Heart left ventricle (tissue), 16 donors: ENCODE measurements around the gene CCDC34. TPM values are rescaled to one million over a fixed set of nuclear protein-coding genes. Genes with fewer than 3 reads are reported as not detected.
"Not testable (repeated sequence)": the region's sequence is repeated elsewhere in the genome, so short reads cannot be mapped to it uniquely, and the experiment has no call there.

ENCODE experiments used
- ATAC-seq, 4 donors: fragments of 200-7000 bp; cut with Tn5 transposase; one replicate each; pipeline ENCODE4 v1.9.1; 2020 to 2022; ENCODE audit warnings: moderate library complexity in 4 of 4, mild to moderate bottlenecking in 3 of 4, moderate number of reproducible peaks in 1 of 4
- DNase-seq, 5 donors: peaks; one replicate each; pipeline ENCODE4 v3.0.0-alpha.2; 2020
- H3K27ac ChIP-seq, 12 donors: fragments of 200-600 bp; sonication (generic) in 4 of 12; one replicate each; pipeline versions ENCODE4 v1.5.0 to v1.8.0; 2016 to 2022; ENCODE audit warnings: mild to moderate bottlenecking in 2 of 12
- H3K27me3 ChIP-seq, 9 donors: fragments of 200-600 bp; sonication (generic) in 2 of 9; one replicate each; pipeline versions ENCODE4 v1.5.1 to v1.8.0; 2016 to 2022; ENCODE audit warnings: mild to moderate bottlenecking in 3 of 9
- H3K36me3 ChIP-seq, 9 donors: fragments of 200-600 bp; sonication (generic) in 2 of 9; one replicate each; pipeline versions ENCODE4 v1.5.0 to v1.8.0; 2018 to 2022; ENCODE audit warnings: mild to moderate bottlenecking in 2 of 9
- H3K4me1 ChIP-seq, 12 donors: fragments of 200-600 bp; sonication (generic) in 4 of 12; one replicate each; pipeline versions ENCODE4 v1.5.0 to v1.8.0; 2016 to 2022; ENCODE audit warnings: mild to moderate bottlenecking in 3 of 12
- H3K4me3 ChIP-seq, 12 donors: fragments of 200-600 bp; sonication (generic) in 4 of 12; one replicate each; pipeline versions ENCODE4 v1.5.0 to v1.8.0; 2017 to 2022; ENCODE audit warnings: mild to moderate bottlenecking in 9 of 12, moderate library complexity in 4 of 12
- H3K9me3 ChIP-seq, 12 donors: fragments of 200-600 bp; sonication (generic) in 4 of 12; one replicate each; pipeline versions ENCODE4 v1.5.0 to v1.8.0; 2016 to 2022; ENCODE audit warnings: mild to moderate bottlenecking in 1 of 12
- POLR2A ChIP-seq, 2 donors: fragments of 450-650 bp; IDR thresholded peaks; one replicate each; pipeline ENCODE4 v1.6.1; 2017; ENCODE audit warnings: antibody characterized with exemption in 2 of 2, mild to moderate bottlenecking in 2 of 2, moderate library complexity in 2 of 2
- WGBS, 4 donors: extraction: QIAGEN DNeasy Blood & Tissue Kit in 2 of 4; methylation state at CpG; one replicate each; pipeline versions ENCODE4 v1.1.5 to v1.1.7; 2013 to 2018; 5-methylcytosine and 5-hydroxymethylcytosine counted together
- intact Hi-C, 10 donors: fragments of 100-400 bp; cut with DNase I; formaldehyde crosslinking; loops; one replicate each; pipeline versions ENCODE4 v1.11.1 to v1.14.2; 2022
- polyA plus RNA-seq, 2 donors: library from polyadenylated mRNA; stranded (reverse); fragments of 200-250 nt; gene quantifications; one replicate each; pipeline ENCODE4 v1.2.3, GENCODE V29; 2013
- total RNA-seq, 9 donors: library from RNA; depleted of rRNA in 2 of 9; stranded (reverse); fragments of >200 nt in 2 of 9; fragmentation: NEBNext Ultra II Directional in 3 of 9; extraction: Animal tissue kit (Norgen Biotek cat#: 25700) in 3 of 9; gene quantifications; one replicate each; pipeline versions ENCODE4 v1.1.0 to v1.2.4, GENCODE V29; 2016 to 2023
- TF ChIP-seq, protein P1 (sequence below), 12 donors: fragments of 200-600 bp; sonication (generic) in 4 of 12; IDR thresholded peaks; one replicate each; pipeline versions ENCODE4 v1.5.0 to v1.8.0; 2018 to 2022; ENCODE audit warnings: antibody characterized with exemption in 12 of 12, mild to moderate bottlenecking in 5 of 12
- donor health status: ischemic (EF 13 %, LVEDD 7.1; RV severe dilation, severe dysfunction).
- donor health status: healthy with polysubstance abuse.
- donor health status: DM: no; HTN: yes; CAD: no.
- donor health status: DM: no; HTN: no; CAD: no.
- donor health status: ischemic (EF 25% LVEDD 6.9; RV normal size, moderate dysfunction).
- donor health status: ischemic (EF 25% LVEDD 5.7; RV mildly dilated, moderate dysfunction).
- donor health status: healthy.
- donor health status: DM: yes; HTN: yes; CAD: no.
- donor health status: ischemic (EF 35%, LVEDD 5.7; RV mildly dilated, moderate dysfunction).
- donor health status: nonischemic (EF 11% LVEDD 7.7; RV severe dilation, severe dysfunction).
- donor health status: DM: yes; HTN: yes; CAD: no.
- donor health status: PGD.
- donor health status: ischemic (EF 29% LVEDD 5.4; RV normal size, mild dysfunction).
- donor health status: nonischemic (EF 23%, LVEDD 6.1; RV moderate dilation, normal function).

Gene CCDC34
- total and polyA plus RNA-seq, 11 donors = 1.1 to 8.3 (median 3.0) TPM

GRCh38 chr11:27329867-27330632 lies 33.0 kb downstream of the CCDC34 start:
- H3K4me1 ChIP-seq = no peaks in the 10 kb centered on the region
- no peak overlapping the region for H3K4me3 ChIP-seq
- H3K9me3 ChIP-seq = peaks cover 0 to 10% (median 0%) of the 10 kb centered on the region in 12 donors
- no peak for DNase-seq
- H3K27me3 ChIP-seq = no peaks in the 10 kb centered on the region
- intact Hi-C loops = no loop called here
- H3K36me3 ChIP-seq = no peaks in the 10 kb centered on the region
- H3K27ac ChIP-seq = no peak overlapping the region
- no peak for TF ChIP-seq POLR2A (IDR thresholded peaks at IDR 0.05)
- TF ChIP-seq, protein P1, sequence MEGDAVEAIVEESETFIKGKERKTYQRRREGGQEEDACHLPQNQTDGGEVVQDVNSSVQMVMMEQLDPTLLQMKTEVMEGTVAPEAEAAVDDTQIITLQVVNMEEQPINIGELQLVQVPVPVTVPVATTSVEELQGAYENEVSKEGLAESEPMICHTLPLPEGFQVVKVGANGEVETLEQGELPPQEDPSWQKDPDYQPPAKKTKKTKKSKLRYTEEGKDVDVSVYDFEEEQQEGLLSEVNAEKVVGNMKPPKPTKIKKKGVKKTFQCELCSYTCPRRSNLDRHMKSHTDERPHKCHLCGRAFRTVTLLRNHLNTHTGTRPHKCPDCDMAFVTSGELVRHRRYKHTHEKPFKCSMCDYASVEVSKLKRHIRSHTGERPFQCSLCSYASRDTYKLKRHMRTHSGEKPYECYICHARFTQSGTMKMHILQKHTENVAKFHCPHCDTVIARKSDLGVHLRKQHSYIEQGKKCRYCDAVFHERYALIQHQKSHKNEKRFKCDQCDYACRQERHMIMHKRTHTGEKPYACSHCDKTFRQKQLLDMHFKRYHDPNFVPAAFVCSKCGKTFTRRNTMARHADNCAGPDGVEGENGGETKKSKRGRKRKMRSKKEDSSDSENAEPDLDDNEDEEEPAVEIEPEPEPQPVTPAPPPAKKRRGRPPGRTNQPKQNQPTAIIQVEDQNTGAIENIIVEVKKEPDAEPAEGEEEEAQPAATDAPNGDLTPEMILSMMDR (IDR thresholded peaks at IDR 0.05) = no peak
- ATAC-seq = no peak
- 95 to 97% (median 96%) methylated on average over 4 of the region's 4 CpGs for WGBS, 4 donors

- H3K36me3 ChIP-seq = no peaks in the 10 kb centered on the region
- no peak overlapping the region for H3K27ac ChIP-seq
- 85 to 90% (median 89%) methylated on average over 5 of the region's 5 CpGs for WGBS, 4 donors
- no peaks in the 10 kb centered on the region for H3K4me1 ChIP-seq
- peaks cover 0 to 10% (median 0%) of the 10 kb centered on the region in 12 donors for H3K9me3 ChIP-seq
- DNase-seq = no peak
- intact Hi-C loops = no loop called here
- H3K4me3 ChIP-seq = no peak overlapping the region
- ATAC-seq = no peak
- H3K27me3 ChIP-seq = no peaks in the 10 kb centered on the region
- no peak for TF ChIP-seq POLR2A (IDR thresholded peaks at IDR 0.05)
- TF ChIP-seq, protein P1 (IDR thresholded peaks at IDR 0.05) = no peak
These were observed 34.4 kb downstream of the CCDC34 start for GRCh38 chr11:27328614-27329013.

GRCh38 chr11:27327064-27327463 lies 36.0 kb downstream of the CCDC34 start:
- H3K27ac ChIP-seq, H3K36me3 ChIP-seq, H3K4me3 ChIP-seq, DNase-seq, H3K4me1 ChIP-seq, H3K27me3 ChIP-seq, intact Hi-C loops, H3K9me3 ChIP-seq, ATAC-seq: not testable (repeated sequence)
- WGBS, 4 donors = 92 to 100% (median 95%) methylated on average over 1 to 2 of the region's 2 CpGs

- 84 to 97% (median 96%) methylated on average over 3 of the region's 3 CpGs for WGBS, 4 donors
- H3K4me3 ChIP-seq, H3K9me3 ChIP-seq, ATAC-seq, H3K27me3 ChIP-seq, H3K4me1 ChIP-seq, H3K36me3 ChIP-seq, intact Hi-C loops, DNase-seq, H3K27ac ChIP-seq: not testable (repeated sequence)
These were observed 40.8 kb downstream of the CCDC34 start for GRCh38 chr11:27322196-27322595.

GRCh38 chr11:27321340-27321739 lies 41.7 kb downstream of the CCDC34 start:
- DNase-seq, ATAC-seq, H3K27ac ChIP-seq, intact Hi-C loops, H3K27me3 ChIP-seq, H3K9me3 ChIP-seq, H3K36me3 ChIP-seq, H3K4me3 ChIP-seq, H3K4me1 ChIP-seq: not testable (repeated sequence)
- 88 to 94% (median 92%) methylated on average over 10 of the region's 10 CpGs for WGBS, 4 donors

DNA sequence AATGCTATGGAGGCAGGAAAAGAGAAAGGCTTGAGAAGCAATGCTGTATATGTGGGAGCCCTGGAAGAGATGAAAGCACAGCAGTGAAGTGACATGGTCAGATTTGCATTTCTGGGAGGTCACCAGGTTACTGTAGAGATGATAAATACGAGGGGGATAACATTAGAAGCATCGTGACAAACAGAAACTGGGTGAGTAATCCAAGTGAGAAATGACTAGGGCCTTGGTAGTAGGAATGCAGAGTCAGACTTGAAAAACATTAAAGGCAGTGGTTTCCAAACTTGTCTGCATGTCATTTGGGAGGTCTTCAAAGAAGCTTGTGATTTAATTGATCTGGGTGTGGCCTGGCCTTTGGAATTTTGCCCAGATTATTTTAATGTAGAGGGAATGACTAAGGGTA lies 43.9 kb downstream of the CCDC34 start:
- Histone ChIP-seq H3K27ac (no peak overlapping the region), H3K27me3 (no peaks in the 10 kb centered on the region), H3K4me1 (no peaks in the 10 kb centered on the region), H3K9me3 (no peaks in the 10 kb centered on the region), H3K36me3 (no peaks in the 10 kb centered on the region), H3K4me3 (no peak overlapping the region)
- DNase-seq = no peak
- intact Hi-C loops = no loop called here
- no peak for ATAC-seq
- TF ChIP-seq POLR2A (IDR thresholded peaks at IDR 0.05) = no peak
- TF ChIP-seq, protein P1 (IDR thresholded peaks at IDR 0.05) = no peak
- WGBS, 4 donors = 56 to 63% (median 62%) methylated on average over 2 of the region's 2 CpGs
